GM18498 (cell line): ENCODE data around the gene TOP2B.

Experiments
- ATAC-seq: cut with Tn5 transposase; IDR thresholded peaks from one replicate; pipeline ENCODE4 v1.9.1; 2021; ENCODE audit warnings: mild to moderate bottlenecking, moderate library complexity; ENCODE audit not compliant: unreplicated experiment

Gene TOP2B

DNA sequence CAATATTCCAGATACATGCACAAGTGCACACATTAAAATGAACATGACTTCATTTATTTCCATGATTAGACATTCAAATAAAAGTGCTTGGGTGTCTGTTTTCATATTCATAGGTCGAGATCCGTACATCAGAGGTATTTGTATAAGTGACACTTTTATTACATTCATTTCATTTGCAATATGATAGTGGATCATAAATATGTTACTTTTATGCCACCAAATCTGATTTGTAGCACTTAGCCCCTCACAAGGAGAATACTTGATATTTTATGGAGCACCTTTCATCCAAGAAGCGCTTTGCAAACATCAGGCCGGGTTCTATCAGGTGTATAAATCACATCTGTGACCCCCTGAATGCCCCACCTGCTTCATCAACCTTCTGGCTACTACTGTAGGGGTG lies 100.6 kb downstream of the TOP2B start:
- ATAC-seq, result no peak

DNA sequence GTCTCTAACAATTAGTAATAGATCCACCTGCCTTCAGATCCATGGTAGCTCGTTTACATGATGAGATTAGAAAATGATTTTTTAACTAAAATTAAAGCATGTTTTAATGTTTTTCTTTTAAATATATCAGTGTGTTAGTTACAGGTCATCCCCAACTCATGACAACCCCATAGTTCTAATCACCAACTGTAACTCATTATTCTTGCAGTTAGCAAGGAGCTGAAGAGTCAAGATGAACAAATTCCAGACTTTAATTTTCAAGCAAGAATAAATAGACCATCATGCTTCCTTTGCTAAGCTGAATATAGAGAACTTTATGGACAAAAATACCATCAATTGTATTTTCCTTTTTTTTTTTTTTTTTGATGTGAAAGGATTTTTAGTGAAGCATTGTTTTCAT lies 101.1 kb downstream of the TOP2B start:
- ATAC-seq, result no peak

DNA sequence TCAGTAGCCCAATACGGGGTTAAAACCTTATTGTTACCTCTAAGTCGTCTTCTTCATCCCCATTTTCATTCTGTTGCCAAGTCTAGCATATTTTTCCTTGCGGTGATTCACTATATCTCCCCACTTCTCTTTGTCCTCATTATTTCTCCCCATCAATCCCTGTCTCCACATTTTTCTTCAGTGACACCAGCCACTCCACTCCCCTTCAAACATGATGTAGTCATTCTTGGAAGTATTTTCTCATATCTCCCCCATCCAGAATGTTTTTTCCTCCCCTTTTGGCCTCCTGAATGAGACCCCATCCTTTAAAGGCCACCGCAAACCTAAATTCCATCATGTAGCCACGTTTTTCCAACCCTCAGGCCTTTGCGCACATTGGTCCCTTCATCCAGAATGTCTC lies 105.9 kb downstream of the TOP2B start:
- ATAC-seq, result no peak

GRCh38 chr3:25558121-25558520 lies 106.6 kb downstream of the TOP2B start:
- no peak for ATAC-seq

GRCh38 chr3:25557694-25558093 lies 107.0 kb downstream of the TOP2B start:
- no peak for ATAC-seq

DNA sequence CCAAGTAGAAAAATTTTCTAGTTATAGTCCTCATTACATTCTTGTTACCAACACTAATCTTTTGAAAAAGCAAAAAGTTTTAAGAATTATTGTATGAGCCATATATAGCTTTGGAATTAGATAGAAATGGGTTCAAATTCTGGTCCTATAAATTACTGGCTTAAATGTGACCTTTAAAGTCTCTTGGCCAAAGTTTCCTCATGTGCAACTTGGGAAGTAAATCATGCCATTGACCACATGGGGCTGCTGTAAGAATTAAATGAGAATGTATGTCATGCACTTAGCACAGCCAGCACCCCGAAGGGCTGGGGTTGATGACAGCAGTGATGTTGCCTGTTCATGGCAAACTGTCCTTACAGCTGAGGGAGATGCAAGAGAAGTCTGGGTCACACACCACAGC lies 108.3 kb downstream of the TOP2B start:
- no peak for ATAC-seq

DNA sequence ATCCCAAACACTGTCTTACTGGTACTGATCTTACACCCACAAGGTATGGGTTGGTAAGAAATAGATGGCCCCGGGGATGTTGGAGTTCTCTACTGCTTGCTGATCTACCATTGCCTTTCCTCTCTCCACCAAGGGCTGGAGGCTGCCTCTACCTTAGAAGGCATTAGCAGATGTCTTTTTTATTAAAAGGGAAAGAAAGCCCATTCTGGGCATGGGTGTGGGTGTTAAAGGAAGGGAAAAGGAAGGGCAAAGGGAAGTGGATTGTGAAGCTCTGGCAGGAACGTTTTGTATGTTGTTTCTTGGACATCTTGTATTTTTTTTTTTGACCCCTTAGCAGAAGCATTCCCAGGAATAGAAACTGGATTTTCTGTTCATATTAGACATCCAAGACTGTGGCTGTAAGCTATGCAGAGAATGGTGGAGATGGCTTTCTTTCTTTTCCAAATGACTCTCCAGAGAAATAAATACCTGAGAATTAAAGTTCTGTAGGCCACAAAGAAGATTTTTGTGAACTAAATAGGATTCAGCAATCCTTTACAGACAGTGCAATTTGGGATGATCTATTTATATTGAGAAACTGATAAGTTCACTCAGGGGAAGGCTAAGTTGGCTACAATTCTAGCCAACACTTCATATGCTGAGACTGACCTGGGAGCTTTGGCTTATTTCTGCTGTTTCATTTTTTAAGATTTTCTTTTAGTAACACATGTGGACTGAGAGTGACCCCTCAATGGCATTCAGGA lies 108.8 kb downstream of the TOP2B start:
- no peak for ATAC-seq

- ATAC-seq, result no peak
Observed at GRCh38 chr3:25554376-25554775, 110.3 kb downstream of the TOP2B start.

GRCh38 chr3:25552251-25552650 lies 112.5 kb downstream of the TOP2B start:
- ATAC-seq, result no peak

DNA sequence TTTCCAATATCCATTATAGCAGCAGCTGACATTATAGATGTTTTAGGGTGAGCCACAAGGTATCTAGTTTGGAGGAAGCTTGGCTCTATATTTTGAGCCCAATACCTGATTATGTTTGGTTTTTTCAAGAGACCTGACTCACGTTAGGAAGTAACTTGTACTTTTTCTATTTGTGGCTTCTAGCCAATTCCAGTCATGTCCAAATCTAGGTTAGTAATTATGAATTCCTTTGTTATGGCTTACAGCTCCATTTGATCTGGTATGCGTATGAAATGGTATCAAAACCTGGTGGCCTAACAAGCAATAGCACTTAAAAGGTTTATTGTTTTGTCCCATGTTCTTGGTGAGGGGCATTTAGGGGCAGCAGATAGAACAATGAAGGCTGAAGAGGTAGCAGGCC lies 115.9 kb downstream of the TOP2B start:
- no peak for ATAC-seq

- no peak for ATAC-seq
Observed at GRCh38 chr3:25547943-25548674, 116.6 kb downstream of the TOP2B start.
